ENCODE measurements around the gene MAD2L1BP. TPM values are rescaled to one million over a fixed set of nuclear protein-coding genes. Genes with fewer than 3 reads are reported as not detected.
"Not testable (repeated sequence)": the region's sequence is repeated elsewhere in the genome, so short reads cannot be mapped to it uniquely, and the experiment has no call there.

The MAD2L1BP gene
- total RNA-seq, 1 donor from 2014 or later = 35.4 TPM

GRCh38 chr6:43629505-43630300, 5.9 kb upstream of the MAD2L1BP start:
- H3K4me3 Mint-ChIP-seq (ENCODE audit: low read depth) = peak overlapping the region; percentile 100
- peaks cover 33% of the 10 kb centered on the region for H3K36me3 Mint-ChIP-seq (ENCODE audit: low read depth)
- no peaks in the 10 kb centered on the region for H3K9me3 Mint-ChIP-seq
- intact Hi-C loops (cut with micrococcal nuclease) = loop anchor here (1.0 to 5.0 kb wide), 6 partner anchors 15 to 699 kb away; partner anchors contain the start of genes MRPL14, POLH, POLR1C and RSPH9
- H3K4me1 Mint-ChIP-seq (ENCODE audit: low read depth) = peaks cover 37% of the 10 kb centered on the region
- H3K27ac Mint-ChIP-seq = peak overlapping the region; percentile 98
- no peaks in the 10 kb centered on the region for H3K27me3 Mint-ChIP-seq (ENCODE audit: low read depth)
- DNase-seq (ENCODE audit: low spot score) = peak; percentile 90

- peak overlapping the region; percentile 70 for H3K4me3 Mint-ChIP-seq (ENCODE audit: low read depth)
- no peaks in the 10 kb centered on the region for H3K9me3 Mint-ChIP-seq
- H3K27me3 Mint-ChIP-seq (ENCODE audit: low read depth) = no peaks in the 10 kb centered on the region
- H3K27ac Mint-ChIP-seq = peak overlapping the region; percentile 84
- no peak for DNase-seq (ENCODE audit: low spot score)
- intact Hi-C loops (cut with micrococcal nuclease) = no loop called here
- H3K36me3 Mint-ChIP-seq (ENCODE audit: low read depth) = peaks cover 25% of the 10 kb centered on the region
- H3K4me1 Mint-ChIP-seq (ENCODE audit: low read depth) = peaks cover 45% of the 10 kb centered on the region
Observed at GRCh38 chr6:43630980-43631619, 4.5 kb upstream of the MAD2L1BP start.

- DNase-seq (ENCODE audit: low spot score); H3K4me3 Mint-ChIP-seq (ENCODE audit: low read depth); H3K27me3 Mint-ChIP-seq (ENCODE audit: low read depth); intact Hi-C loops (cut with micrococcal nuclease); H3K9me3 Mint-ChIP-seq; H3K27ac Mint-ChIP-seq: not testable (repeated sequence)
- Mint-ChIP-seq H3K36me3 (ENCODE audit: low read depth) (peaks cover 16% of the 10 kb centered on the region), H3K4me1 (ENCODE audit: low read depth) (peaks cover 33% of the 10 kb centered on the region)
Observed at GRCh38 chr6:43633002-43633401, 2.6 kb upstream of the MAD2L1BP start.

DNA sequence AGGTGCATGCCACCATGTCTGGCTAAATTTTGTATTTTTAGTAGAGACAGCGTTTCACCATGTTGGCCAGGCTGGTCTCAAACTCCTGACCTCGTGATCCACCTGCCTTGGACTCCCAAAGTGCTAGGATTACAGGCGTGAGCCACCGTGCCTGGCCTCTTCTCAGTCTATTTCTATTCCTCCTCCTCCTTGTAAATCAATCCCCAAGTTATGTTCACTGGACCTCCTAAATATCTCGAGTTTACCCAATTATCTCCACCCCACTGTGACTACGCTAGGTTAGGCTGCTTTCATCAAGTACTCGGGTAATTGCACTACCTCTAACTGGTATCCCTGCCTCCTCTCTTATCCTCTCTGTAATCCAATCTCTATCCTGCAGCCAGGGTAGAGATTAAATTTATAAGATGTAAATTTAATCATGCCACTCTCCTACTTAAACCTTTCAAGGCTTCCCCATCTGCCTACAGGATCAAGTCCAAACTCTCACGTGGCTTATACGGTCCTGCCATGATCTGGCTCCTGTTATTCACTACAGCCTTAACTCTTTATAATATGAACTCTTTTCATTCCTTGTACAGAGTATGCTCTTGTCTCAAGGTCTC, 837 bp upstream of the MAD2L1BP start:
- H3K27me3 Mint-ChIP-seq (ENCODE audit: low read depth) = no peaks in the 10 kb centered on the region
- H3K36me3 Mint-ChIP-seq (ENCODE audit: low read depth) = peaks cover 27% of the 10 kb centered on the region
- H3K4me1 Mint-ChIP-seq (ENCODE audit: low read depth) = peaks cover 39% of the 10 kb centered on the region
- H3K27ac Mint-ChIP-seq = no peak overlapping the region
- H3K9me3 Mint-ChIP-seq = no peaks in the 10 kb centered on the region
- no peak for DNase-seq (ENCODE audit: low spot score)
- H3K4me3 Mint-ChIP-seq (ENCODE audit: low read depth) = peak overlapping the region; percentile 92
- intact Hi-C loops (cut with micrococcal nuclease) = loop anchor here (5.0 kb wide), 1 partner anchor 622 kb away; the partner anchor contains the start of gene SLC35B2

GRCh38 chr6:43636308-43636659, 644 bp downstream of the MAD2L1BP start:
- peak overlapping the region; percentile 83 for H3K27ac Mint-ChIP-seq
- peaks cover 37% of the 10 kb centered on the region for H3K4me1 Mint-ChIP-seq (ENCODE audit: low read depth)
- peaks cover 37% of the 10 kb centered on the region for H3K36me3 Mint-ChIP-seq (ENCODE audit: low read depth)
- no peaks in the 10 kb centered on the region for H3K27me3 Mint-ChIP-seq (ENCODE audit: low read depth)
- H3K9me3 Mint-ChIP-seq = no peaks in the 10 kb centered on the region
- peak overlapping the region; percentile 92 for H3K4me3 Mint-ChIP-seq (ENCODE audit: low read depth)
- DNase-seq (ENCODE audit: low spot score) = no peak
- intact Hi-C loops (cut with micrococcal nuclease) = loop anchor here (5.0 kb wide), 1 partner anchor 621 kb away; the partner anchor contains the start of gene SLC35B2

DNA sequence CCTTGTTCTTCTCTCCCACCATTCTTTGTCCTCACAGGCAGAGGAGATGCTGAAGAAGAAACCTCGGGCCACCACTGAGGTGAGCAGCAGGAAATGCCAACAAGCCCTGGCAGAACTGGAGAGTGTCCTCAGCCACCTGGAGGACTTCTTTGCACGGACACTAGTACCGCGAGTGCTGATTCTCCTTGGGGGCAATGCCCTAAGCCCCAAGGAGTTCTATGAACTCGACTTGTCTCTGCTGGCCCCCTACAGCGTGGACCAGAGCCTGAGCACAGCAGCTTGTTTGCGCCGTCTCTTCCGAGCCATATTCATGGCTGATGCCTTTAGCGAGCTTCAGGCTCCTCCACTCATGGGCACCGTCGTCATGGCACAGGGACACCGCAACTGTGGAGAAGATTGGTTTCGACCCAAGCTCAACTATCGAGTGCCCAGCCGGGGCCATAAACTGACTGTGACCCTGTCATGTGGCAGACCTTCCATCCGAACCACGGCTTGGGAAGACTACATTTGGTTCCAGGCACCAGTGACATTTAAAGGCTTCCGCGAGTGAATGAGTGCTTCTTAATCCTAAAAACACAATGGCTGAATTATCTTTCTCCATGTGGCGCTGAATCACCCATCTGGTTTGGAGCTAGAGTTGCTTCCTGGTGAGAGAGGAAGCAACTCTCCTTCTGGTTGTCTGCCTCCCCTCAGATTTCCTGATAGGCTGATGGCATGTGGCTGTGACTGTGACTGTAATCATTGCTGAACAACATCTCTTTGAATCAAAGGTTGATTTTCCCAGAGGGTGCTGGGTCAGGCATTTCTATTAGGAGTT, 4.6 kb downstream of the MAD2L1BP start:
- H3K36me3 Mint-ChIP-seq (ENCODE audit: low read depth) = peaks cover 50% of the 10 kb centered on the region
- H3K9me3 Mint-ChIP-seq = no peaks in the 10 kb centered on the region
- intact Hi-C loops (cut with micrococcal nuclease) = loop anchor here (5.0 kb wide), 1 partner anchor 617 kb away; the partner anchor contains the start of gene SLC35B2
- peaks cover 36% of the 10 kb centered on the region for H3K4me1 Mint-ChIP-seq (ENCODE audit: low read depth)
- no peaks in the 10 kb centered on the region for H3K27me3 Mint-ChIP-seq (ENCODE audit: low read depth)
- H3K27ac Mint-ChIP-seq = no peak overlapping the region
- H3K4me3 Mint-ChIP-seq (ENCODE audit: low read depth) = no peak overlapping the region
- no peak for DNase-seq (ENCODE audit: low spot score)

- no peak within 1 kb of the TSS for H3K27ac Mint-ChIP-seq
- intact Hi-C loops (cut with micrococcal nuclease) = loop anchor here (2.0 kb wide), 1 partner anchor 16 kb away; the partner anchor contains the start of gene GTPBP2
Observed at GRCh38 chr6:43644940-43645612, 9.4 kb downstream of the MAD2L1BP start, which contains the start of gene RSPH9. RSPH9 (plus strand) TSS chr6:43645036; CDS start chr6:43645099, 63 bp downstream.

GRCh38 chr6:43645613-43645964, 9.9 kb downstream of the MAD2L1BP start:
- intact Hi-C loops (cut with micrococcal nuclease) = loop anchor here (2.0 kb wide), 1 partner anchor 17 kb away; the partner anchor contains the start of gene GTPBP2
- Mint-ChIP-seq H3K9me3 (no peaks in the 10 kb centered on the region), H3K4me1 (ENCODE audit: low read depth) (peaks cover 13% of the 10 kb centered on the region), H3K27me3 (ENCODE audit: low read depth) (no peaks in the 10 kb centered on the region), H3K4me3 (ENCODE audit: low read depth) (peak overlapping the region; percentile 83), H3K27ac (no peak overlapping the region), H3K36me3 (ENCODE audit: low read depth) (peaks cover 14% of the 10 kb centered on the region)
- no peak for DNase-seq (ENCODE audit: low spot score)

More at GRCh38 chr6:43644940-43645612, 9.4 kb downstream of the MAD2L1BP start, which contains the start of gene RSPH9:
- H3K36me3 Mint-ChIP-seq (ENCODE audit: low read depth) = peaks cover 20% of the 10 kb centered on the region
- H3K4me1 Mint-ChIP-seq (ENCODE audit: low read depth) = peaks cover 18% of the 10 kb centered on the region
- peak within 1 kb of the TSS; percentile 83 for H3K4me3 Mint-ChIP-seq (ENCODE audit: low read depth)
- peak; percentile 64 for DNase-seq (ENCODE audit: low spot score)
- H3K9me3 Mint-ChIP-seq = no peaks in the 10 kb centered on the region
- H3K27me3 Mint-ChIP-seq (ENCODE audit: low read depth) = no peaks in the 10 kb centered on the region

GRCh38 chr6:43647613-43648012, 12.0 kb downstream of the MAD2L1BP start:
- no peaks in the 10 kb centered on the region for H3K27me3 Mint-ChIP-seq (ENCODE audit: low read depth)
- H3K4me1 Mint-ChIP-seq (ENCODE audit: low read depth) = peaks cover 10% of the 10 kb centered on the region
- DNase-seq (ENCODE audit: low spot score) = no peak
- peaks cover 5% of the 10 kb centered on the region for H3K36me3 Mint-ChIP-seq (ENCODE audit: low read depth)
- H3K4me3 Mint-ChIP-seq (ENCODE audit: low read depth) = no peak overlapping the region
- H3K27ac Mint-ChIP-seq = no peak overlapping the region
- no peaks in the 10 kb centered on the region for H3K9me3 Mint-ChIP-seq
- intact Hi-C loops (cut with micrococcal nuclease) = no loop called here

GRCh38 chr6:43648248-43648647, 12.6 kb downstream of the MAD2L1BP start:
- H3K27me3 Mint-ChIP-seq (ENCODE audit: low read depth) = no peaks in the 10 kb centered on the region
- H3K4me3 Mint-ChIP-seq (ENCODE audit: low read depth) = no peak overlapping the region
- no peaks in the 10 kb centered on the region for H3K9me3 Mint-ChIP-seq
- peaks cover 10% of the 10 kb centered on the region for H3K4me1 Mint-ChIP-seq (ENCODE audit: low read depth)
- H3K36me3 Mint-ChIP-seq (ENCODE audit: low read depth) = no peaks in the 10 kb centered on the region
- intact Hi-C loops (cut with micrococcal nuclease) = no loop called here
- no peak overlapping the region for H3K27ac Mint-ChIP-seq
- no peak for DNase-seq (ENCODE audit: low spot score)

DNA sequence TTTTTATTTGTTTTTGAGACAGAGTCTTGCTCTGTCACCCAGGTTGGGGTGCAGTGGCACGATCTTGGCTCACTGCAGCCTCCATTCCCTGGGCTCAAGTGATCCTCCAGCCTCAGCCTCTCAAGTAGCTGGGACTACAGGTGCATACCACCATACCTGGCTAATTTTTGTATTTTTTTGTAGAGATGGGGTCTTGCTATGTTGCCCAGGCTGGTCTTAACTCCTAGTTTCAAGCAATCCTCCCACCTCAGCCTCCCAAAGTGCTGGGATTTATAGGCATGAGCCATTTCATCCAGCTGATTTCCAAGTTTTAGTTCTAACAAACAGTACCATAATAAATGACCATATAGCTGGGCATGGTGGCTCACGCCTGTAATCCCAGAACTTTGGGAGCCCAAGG, 17.2 kb downstream of the MAD2L1BP start:
- H3K4me1 Mint-ChIP-seq (ENCODE audit: low read depth); intact Hi-C loops (cut with micrococcal nuclease); H3K27ac Mint-ChIP-seq; DNase-seq (ENCODE audit: low spot score); H3K9me3 Mint-ChIP-seq; H3K27me3 Mint-ChIP-seq (ENCODE audit: low read depth); H3K36me3 Mint-ChIP-seq (ENCODE audit: low read depth); H3K4me3 Mint-ChIP-seq (ENCODE audit: low read depth): not testable (repeated sequence)
